HG02798 (cell line): ENCODE data around the gene INO80D.

Source experiments
- ATAC-seq: cut with Tn5 transposase; IDR thresholded peaks from one replicate; pipeline ENCODE4 v1.9.1; 2021; ENCODE audit warnings: mild to moderate bottlenecking; ENCODE audit not compliant: unreplicated experiment, poor library complexity

The INO80D gene

DNA sequence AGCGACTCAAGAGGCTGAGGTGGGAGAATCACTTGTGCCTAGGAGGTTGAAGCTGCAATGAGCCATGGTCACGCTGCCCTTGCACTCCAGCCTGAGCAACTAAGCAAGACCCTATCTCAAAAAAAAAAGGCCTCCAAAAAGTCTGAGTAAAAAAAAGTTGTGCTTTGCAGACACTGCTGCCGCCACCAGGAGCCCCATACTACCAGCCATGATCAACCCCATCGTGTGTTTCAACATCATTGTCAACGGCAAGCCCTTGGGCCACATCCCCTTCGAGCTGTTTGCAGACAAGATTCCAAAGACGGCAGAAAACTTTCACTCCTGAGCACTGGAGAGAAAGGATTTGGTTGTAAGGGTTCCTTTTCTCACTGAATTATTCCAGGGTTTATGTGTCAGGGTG is 137.1 kb downstream of the INO80D start:
- no peak for ATAC-seq

DNA sequence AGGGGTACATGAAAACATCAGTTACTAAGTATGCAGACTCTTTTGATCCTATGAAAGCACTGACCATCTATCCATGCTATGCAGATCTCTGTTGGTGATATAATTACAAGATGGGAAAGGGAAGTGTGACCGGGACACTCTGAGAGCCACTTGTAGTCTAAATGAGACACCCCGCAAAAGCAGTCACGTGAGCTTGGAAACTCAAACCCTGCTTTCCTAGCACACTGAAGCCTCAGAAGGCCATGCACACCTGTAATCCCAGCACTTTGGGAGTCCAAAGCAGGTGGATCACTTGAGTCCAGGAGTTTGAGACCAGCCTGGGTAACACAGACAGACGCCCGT is 137.5 kb downstream of the INO80D start:
- no peak for ATAC-seq

DNA sequence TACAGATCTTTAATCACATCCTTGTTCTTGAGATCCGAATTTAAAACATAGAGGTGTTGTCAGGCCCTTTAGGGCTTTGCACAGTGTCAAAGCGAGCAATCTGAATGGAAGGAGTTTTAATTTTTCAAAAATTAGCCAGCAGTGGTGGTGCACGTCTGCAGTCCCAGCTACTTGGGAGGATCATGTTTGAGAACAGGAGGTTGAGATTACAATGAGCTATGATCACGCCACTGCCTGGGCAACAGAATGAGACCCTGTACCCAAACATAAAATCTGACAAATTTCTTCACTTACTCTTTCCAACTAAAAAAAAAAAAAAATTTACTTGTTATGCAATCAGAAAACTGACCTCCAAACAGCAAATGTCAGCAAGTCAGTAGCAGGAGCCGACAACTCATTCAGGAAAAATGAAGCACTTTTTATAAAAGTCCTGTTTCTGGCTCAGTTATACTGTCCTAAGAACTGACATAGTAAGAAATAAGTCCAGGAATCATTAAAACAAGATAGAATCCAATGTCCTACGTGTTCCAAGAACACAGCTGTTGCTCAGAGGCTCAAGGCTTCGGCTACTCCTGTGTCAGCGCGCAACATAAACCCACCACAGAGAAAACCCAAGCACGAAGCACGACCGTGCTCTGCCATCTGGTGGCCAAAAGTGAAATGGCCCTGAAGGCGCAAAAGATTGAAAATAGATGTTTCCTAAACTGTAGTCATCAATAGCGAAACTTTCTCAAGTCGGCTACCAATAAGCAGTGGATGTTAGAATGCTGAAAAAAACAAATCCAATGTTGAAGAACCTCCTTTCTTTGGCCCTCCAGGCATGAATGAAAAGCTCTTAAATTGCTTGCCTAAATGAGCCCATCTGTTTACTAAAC is 138.1 kb downstream of the INO80D start:
- peak; percentile 86 for ATAC-seq

DNA sequence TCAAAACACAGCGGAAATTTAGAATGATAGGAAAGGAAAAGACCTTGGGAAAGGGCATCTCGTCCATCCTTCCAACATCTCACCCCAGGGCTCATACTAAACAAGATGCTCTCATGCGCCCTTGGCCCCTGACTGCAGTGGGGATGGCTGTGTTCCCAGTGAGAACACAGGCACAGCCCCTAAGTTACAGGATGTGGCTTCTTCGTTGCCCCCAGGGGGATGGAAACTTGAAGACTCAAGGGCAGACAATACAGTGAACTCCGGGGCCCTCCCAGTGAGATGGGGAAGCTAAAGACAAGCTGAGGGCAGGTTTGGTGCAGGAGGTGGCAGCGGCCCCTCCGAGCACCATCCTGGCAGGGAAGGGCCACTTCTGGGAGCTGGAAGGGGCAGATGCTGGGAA is 139.7 kb downstream of the INO80D start:
- ATAC-seq = no peak
